ENCODE measurements around the gene LIX1L.

LIX1L gene

DNA sequence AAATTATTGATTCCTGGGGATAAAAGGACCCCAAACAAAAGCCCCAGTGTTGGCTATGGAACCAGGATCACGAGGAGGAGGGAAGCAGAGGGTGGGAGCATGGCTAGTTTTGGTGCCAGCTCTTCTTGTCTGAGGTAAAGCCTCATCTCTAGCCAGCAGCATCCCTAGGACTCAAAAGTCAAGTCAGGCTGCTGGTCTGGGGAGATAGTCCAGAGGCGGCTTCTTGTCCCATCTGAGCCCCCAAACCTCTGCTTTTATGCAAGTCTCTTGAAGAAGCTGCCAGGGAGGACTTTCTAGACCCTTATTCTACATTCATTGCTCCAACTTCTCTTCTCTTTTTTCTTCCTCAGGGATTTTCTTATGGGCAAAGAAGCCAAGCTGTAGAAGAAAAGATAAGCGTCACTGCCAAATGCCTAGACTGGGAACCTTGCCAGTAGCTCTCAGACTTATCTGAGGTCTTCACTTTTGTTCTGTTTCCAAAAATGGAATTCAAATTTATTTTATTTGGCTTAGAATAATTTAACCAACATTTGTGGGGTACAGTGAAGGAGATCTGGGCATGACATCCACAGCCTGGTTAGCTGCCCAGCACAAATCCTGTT, 65.2 kb downstream of the LIX1L start:
- TF ChIP-seq ZFP3 (CRISPR knock-in tag; IDR thresholded peaks at IDR 0.05) (no peak), GLIS3 (CRISPR knock-in tag; IDR thresholded peaks at IDR 0.05) (no peak), TOX (CRISPR knock-in tag; IDR thresholded peaks at IDR 0.05; ENCODE audit: borderline replicate concordance) (no peak), ZC3H10 (CRISPR knock-in tag; IDR thresholded peaks at IDR 0.05) (no peak), ZFP30 (CRISPR knock-in tag; IDR thresholded peaks at IDR 0.05) (no peak), BACH2 (CRISPR knock-in tag; IDR thresholded peaks at IDR 0.05; ENCODE audit: borderline replicate concordance) (no peak), ISL1 (CRISPR knock-in tag; IDR thresholded peaks at IDR 0.05) (no peak), ZNF70 (CRISPR knock-in tag; IDR thresholded peaks at IDR 0.05) (no peak), SNAI2 (CRISPR knock-in tag; IDR thresholded peaks at IDR 0.05) (no peak), ESRRG (CRISPR knock-in tag; IDR thresholded peaks at IDR 0.05) (no peak), CSDC2 (CRISPR knock-in tag; IDR thresholded peaks at IDR 0.05) (no peak), ZNF565 (CRISPR knock-in tag; conservative IDR thresholded peaks at IDR 0.05; ENCODE audit: low read depth) (no peak), RARB (CRISPR knock-in tag; IDR thresholded peaks at IDR 0.05) (no peak), TCF4 (CRISPR knock-in tag; IDR thresholded peaks at IDR 0.05; ENCODE audit: borderline replicate concordance) (no peak), PPARA (CRISPR knock-in tag; IDR thresholded peaks at IDR 0.05; ENCODE audit: borderline replicate concordance) (no peak), ARNTL (CRISPR knock-in tag; IDR thresholded peaks at IDR 0.05; ENCODE audit: borderline replicate concordance, low read depth) (no peak), ZNF8 (CRISPR knock-in tag; IDR thresholded peaks at IDR 0.05) (no peak)
- TF ChIP-seq, protein P1, sequence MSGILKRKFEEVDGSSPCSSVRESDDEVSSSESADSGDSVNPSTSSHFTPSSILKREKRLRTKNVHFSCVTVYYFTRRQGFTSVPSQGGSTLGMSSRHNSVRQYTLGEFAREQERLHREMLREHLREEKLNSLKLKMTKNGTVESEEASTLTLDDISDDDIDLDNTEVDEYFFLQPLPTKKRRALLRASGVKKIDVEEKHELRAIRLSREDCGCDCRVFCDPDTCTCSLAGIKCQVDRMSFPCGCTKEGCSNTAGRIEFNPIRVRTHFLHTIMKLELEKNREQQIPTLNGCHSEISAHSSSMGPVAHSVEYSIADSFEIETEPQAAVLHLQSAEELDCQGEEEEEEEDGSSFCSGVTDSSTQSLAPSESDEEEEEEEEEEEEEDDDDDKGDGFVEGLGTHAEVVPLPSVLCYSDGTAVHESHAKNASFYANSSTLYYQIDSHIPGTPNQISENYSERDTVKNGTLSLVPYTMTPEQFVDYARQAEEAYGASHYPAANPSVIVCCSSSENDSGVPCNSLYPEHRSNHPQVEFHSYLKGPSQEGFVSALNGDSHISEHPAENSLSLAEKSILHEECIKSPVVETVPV (CRISPR knock-in tag; IDR thresholded peaks at IDR 0.05), result no peak
- TF ChIP-seq, protein P2, sequence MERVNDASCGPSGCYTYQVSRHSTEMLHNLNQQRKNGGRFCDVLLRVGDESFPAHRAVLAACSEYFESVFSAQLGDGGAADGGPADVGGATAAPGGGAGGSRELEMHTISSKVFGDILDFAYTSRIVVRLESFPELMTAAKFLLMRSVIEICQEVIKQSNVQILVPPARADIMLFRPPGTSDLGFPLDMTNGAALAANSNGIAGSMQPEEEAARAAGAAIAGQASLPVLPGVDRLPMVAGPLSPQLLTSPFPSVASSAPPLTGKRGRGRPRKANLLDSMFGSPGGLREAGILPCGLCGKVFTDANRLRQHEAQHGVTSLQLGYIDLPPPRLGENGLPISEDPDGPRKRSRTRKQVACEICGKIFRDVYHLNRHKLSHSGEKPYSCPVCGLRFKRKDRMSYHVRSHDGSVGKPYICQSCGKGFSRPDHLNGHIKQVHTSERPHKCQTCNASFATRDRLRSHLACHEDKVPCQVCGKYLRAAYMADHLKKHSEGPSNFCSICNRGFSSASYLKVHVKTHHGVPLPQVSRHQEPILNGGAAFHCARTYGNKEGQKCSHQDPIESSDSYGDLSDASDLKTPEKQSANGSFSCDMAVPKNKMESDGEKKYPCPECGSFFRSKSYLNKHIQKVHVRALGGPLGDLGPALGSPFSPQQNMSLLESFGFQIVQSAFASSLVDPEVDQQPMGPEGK (CRISPR knock-in tag; IDR thresholded peaks at IDR 0.05; ENCODE audit: borderline replicate concordance), result no peak
- peak; percentile 27 for ATAC-seq

DNA sequence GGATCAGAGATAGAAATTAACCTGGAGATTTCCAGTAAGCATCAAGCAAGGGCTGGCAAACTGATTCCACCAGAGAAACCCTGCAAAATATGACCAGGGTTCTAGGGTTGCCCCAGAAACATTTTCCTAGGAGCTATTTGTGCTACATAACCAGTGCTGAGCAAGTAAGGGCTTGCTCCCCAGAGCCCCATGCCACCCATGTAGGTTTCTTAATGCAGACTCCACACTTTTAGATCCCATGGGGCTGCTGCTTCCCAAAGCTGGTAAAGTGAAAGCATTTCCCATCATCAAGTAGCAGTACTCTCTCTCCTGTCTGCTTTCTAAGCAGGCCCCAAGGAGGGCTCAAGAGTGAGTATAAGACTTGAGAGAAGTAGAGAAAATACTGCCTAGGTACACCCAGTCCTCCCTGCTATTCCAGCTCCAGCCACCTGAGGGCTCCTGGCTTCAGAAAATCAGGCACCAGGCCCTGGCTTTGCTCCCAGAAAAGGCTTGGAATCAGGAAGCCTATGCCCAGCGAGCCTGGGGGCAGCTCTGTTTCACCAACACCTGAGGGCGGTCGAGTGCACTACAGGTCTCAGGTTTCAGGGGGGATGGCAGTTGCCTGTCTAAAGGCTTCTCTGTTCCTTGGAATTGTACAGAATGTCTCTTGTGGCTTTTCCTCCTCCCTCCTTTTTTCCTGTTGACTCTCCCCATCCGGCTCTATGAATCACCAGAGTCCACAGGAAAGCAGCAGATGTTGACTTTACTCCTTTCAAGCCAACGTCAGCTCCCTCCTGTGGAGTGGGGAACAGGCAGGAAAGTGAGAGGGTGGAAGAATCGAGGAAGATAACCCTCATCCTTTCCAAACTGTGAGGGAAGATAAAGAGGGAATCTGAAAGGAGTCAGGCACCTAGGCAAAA, 66.0 kb downstream of the LIX1L start:
- peak; percentile 96 for ATAC-seq

More for the DNA sequence above, 66.0 kb downstream of the LIX1L start:
- TF ChIP-seq RARB (CRISPR knock-in tag; IDR thresholded peaks at IDR 0.05), result no peak
- TF ChIP-seq TOX (CRISPR knock-in tag; IDR thresholded peaks at IDR 0.05; ENCODE audit: borderline replicate concordance), result peak; percentile 44; the same call in 1 of the 2 replicates
- no peak for TF ChIP-seq PPARA (CRISPR knock-in tag; IDR thresholded peaks at IDR 0.05; ENCODE audit: borderline replicate concordance)
- TF ChIP-seq, protein P1 (CRISPR knock-in tag; IDR thresholded peaks at IDR 0.05), result no peak
- no peak for TF ChIP-seq GLIS3 (CRISPR knock-in tag; IDR thresholded peaks at IDR 0.05)
- 0 out of 2 replicates have a peak, but pooled peaks have one; percentile 23 for TF ChIP-seq ZC3H10 (CRISPR knock-in tag; IDR thresholded peaks at IDR 0.05)
- TF ChIP-seq, protein P3, sequence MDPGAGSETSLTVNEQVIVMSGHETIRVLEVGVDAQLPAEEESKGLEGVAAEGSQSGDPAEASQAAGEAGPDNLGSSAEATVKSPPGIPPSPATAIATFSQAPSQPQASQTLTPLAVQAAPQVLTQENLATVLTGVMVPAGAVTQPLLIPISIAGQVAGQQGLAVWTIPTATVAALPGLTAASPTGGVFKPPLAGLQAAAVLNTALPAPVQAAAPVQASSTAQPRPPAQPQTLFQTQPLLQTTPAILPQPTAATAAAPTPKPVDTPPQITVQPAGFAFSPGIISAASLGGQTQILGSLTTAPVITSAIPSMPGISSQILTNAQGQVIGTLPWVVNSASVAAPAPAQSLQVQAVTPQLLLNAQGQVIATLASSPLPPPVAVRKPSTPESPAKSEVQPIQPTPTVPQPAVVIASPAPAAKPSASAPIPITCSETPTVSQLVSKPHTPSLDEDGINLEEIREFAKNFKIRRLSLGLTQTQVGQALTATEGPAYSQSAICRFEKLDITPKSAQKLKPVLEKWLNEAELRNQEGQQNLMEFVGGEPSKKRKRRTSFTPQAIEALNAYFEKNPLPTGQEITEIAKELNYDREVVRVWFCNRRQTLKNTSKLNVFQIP (CRISPR knock-in tag; IDR thresholded peaks at IDR 0.05; ENCODE audit: borderline replicate concordance, low read depth), result no peak
- TF ChIP-seq ZNF565 (CRISPR knock-in tag; conservative IDR thresholded peaks at IDR 0.05; ENCODE audit: low read depth), result no peak
- TF ChIP-seq ZNF8 (CRISPR knock-in tag; IDR thresholded peaks at IDR 0.05), result no peak
- no peak for TF ChIP-seq ARNTL (CRISPR knock-in tag; IDR thresholded peaks at IDR 0.05; ENCODE audit: borderline replicate concordance, low read depth)
- TF ChIP-seq ZFP30 (CRISPR knock-in tag; IDR thresholded peaks at IDR 0.05), result no peak
- TF ChIP-seq, protein P4, sequence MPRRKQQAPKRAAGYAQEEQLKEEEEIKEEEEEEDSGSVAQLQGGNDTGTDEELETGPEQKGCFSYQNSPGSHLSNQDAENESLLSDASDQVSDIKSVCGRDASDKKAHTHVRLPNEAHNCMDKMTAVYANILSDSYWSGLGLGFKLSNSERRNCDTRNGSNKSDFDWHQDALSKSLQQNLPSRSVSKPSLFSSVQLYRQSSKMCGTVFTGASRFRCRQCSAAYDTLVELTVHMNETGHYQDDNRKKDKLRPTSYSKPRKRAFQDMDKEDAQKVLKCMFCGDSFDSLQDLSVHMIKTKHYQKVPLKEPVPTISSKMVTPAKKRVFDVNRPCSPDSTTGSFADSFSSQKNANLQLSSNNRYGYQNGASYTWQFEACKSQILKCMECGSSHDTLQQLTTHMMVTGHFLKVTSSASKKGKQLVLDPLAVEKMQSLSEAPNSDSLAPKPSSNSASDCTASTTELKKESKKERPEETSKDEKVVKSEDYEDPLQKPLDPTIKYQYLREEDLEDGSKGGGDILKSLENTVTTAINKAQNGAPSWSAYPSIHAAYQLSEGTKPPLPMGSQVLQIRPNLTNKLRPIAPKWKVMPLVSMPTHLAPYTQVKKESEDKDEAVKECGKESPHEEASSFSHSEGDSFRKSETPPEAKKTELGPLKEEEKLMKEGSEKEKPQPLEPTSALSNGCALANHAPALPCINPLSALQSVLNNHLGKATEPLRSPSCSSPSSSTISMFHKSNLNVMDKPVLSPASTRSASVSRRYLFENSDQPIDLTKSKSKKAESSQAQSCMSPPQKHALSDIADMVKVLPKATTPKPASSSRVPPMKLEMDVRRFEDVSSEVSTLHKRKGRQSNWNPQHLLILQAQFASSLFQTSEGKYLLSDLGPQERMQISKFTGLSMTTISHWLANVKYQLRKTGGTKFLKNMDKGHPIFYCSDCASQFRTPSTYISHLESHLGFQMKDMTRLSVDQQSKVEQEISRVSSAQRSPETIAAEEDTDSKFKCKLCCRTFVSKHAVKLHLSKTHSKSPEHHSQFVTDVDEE (CRISPR knock-in tag; IDR thresholded peaks at IDR 0.05), result no peak
- TF ChIP-seq ESRRG (CRISPR knock-in tag; IDR thresholded peaks at IDR 0.05), result no peak
- no peak for TF ChIP-seq ISL1 (CRISPR knock-in tag; IDR thresholded peaks at IDR 0.05)
- no peak for TF ChIP-seq TCF4 (CRISPR knock-in tag; IDR thresholded peaks at IDR 0.05; ENCODE audit: borderline replicate concordance)

All from SK-N-SH treated with all-trans-retinoic acid at 6 μM for 48 hours (cell line).